Measurements from ENCODE around the gene GATA3.

DNA sequence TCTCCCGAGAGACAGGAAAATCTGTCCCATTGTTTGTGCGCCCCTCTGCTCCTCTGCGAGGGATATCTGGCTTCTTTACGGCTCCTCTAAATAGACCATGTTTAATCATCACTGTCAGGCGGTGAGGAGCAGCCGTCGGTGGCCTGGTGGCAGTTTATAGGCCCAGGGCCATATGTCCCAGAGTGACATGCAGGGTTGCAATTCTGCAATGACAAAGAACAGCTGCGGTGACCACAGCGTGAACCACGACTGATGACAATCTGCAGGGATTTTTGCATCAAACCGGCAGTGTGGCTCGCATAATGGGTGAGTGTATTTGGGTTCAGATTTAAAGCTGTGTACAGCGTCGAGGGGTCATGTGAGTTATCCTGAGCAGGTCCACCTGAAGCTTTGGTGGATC is 41.5 kb downstream of the GATA3 start:
- TF ChIP-seq POLR2AphosphoS5 (IDR thresholded peaks at IDR 0.05; ENCODE audit: low read depth, low read length): no peak
- no peak for TF ChIP-seq POLR2A (IDR thresholded peaks at IDR 0.05; ENCODE audit: low read depth, low read length)
- TF ChIP-seq POU2F2 (IDR thresholded peaks at IDR 0.05; ENCODE audit: low read depth, low read length): no peak

All from GM12891 (cell line).